Activated CD4-positive, alpha-beta T cell treated with anti-CD3 and anti-CD28 coated beads, Interleukin-2, amount 50 U/mL, for 24 hours (primary cell): Measurements from ENCODE around the gene FMNL3.
"Not testable (repeated sequence)": the region's sequence is repeated elsewhere in the genome, so short reads cannot be mapped to it uniquely, and the experiment has no call there.

Source experiments
- DNase-seq, 2 donors: peaks; one replicate each; pipeline ENCODE4 v3.0.0-alpha.2; 2020; ENCODE audit warnings: low read depth in 1 of 2, low spot score in 1 of 2

Gene FMNL3

GRCh38 chr12:49707128-49707811 lies at the start of gene FMNL3:
TSS of gene FMNL3 (minus strand) at chr12:49707405. CDS start at chr12:49707180, 225 bp downstream.
- peak; percentile 96 to 97 for DNase-seq

GRCh38 chr12:49750996-49751393 lies 43.8 kb upstream of the FMNL3 start:
- DNase-seq = no peak

GRCh38 chr12:49750027-49750995 lies 43.1 kb upstream of the FMNL3 start:
- peak in 1 of 2 donors; percentile 60 for DNase-seq

GRCh38 chr12:49748800-49749199 lies 41.6 kb upstream of the FMNL3 start:
- no peak for DNase-seq

- DNase-seq = no peak
These were observed 41.1 kb upstream of the FMNL3 start for GRCh38 chr12:49748306-49748705.

GRCh38 chr12:49744363-49744885 lies 37.2 kb upstream of the FMNL3 start:
- DNase-seq = no peak

GRCh38 chr12:49741882-49742620 lies 34.8 kb upstream of the FMNL3 start:
- DNase-seq = peak; percentile 68 to 77

- DNase-seq = peak; percentile 92 to 99
These were observed 34.0 kb upstream of the FMNL3 start, which contains the start of gene TMBIM6 for GRCh38 chr12:49740930-49741881. TSS of gene TMBIM6 (plus strand) at chr12:49741557. CDS start at chr12:49752494, 10,937 bp downstream.

- DNase-seq = not testable (repeated sequence)
These were observed 33.1 kb upstream of the FMNL3 start for GRCh38 chr12:49740277-49740676.

GRCh38 chr12:49738721-49739120 lies 31.5 kb upstream of the FMNL3 start:
- not testable (repeated sequence) for DNase-seq

GRCh38 chr12:49734900-49735299 lies 27.7 kb upstream of the FMNL3 start:
- DNase-seq = not testable (repeated sequence)

GRCh38 chr12:49733219-49734017 lies 26.2 kb upstream of the FMNL3 start:
- DNase-seq = no peak

GRCh38 chr12:49730568-49731101 lies 23.4 kb upstream of the FMNL3 start:
- no peak for DNase-seq

GRCh38 chr12:49730050-49730449 lies 22.8 kb upstream of the FMNL3 start:
- no peak for DNase-seq

GRCh38 chr12:49728446-49728845 lies 21.2 kb upstream of the FMNL3 start:
- DNase-seq = no peak

- not testable (repeated sequence) for DNase-seq
These were observed 14.2 kb upstream of the FMNL3 start for GRCh38 chr12:49721355-49721754.

- DNase-seq = no peak
These were observed 13.0 kb upstream of the FMNL3 start for GRCh38 chr12:49720214-49720613.

- DNase-seq = not testable (repeated sequence)
These were observed 10.6 kb upstream of the FMNL3 start for GRCh38 chr12:49717800-49718199.

GRCh38 chr12:49716553-49716952 lies 9.3 kb upstream of the FMNL3 start:
- no peak for DNase-seq
